ENCODE results near the gene PARP16.

PARP16 gene

DNA sequence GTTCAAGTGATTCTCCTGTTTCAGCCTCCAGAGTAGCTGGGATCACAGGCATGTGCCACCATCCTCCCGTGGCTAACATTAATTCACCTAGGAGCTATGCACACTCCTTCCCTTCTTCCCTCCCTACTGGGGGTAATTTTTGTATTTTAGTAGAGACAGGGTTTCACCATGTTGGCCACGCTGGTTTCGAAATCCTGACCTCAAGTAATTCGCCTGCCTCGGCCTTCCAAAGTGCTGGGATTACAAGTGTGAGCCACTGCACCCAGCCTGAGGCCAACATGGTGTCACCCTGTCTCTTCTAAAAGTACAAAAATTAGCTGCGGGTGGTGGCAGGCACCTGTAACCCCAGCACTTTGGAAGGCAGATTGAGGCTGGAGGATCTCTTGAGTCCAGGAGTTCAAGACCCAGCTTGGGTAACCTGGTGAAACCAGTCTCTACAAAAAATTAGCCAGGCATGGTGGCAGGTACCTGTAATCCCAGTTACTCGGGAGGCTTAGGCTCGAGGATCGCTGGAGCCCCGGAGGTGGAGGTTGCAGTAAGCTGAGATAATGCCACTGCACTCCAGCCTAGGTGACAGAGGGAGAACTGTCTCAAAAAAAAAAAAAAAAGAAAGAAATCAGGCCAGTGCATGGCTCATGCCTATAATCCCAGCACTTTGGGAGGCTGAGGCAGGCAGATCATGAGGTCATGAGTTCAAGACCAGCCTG lies 23.9 kb upstream of the PARP16 start:
- DNase-seq = no peak

DNA sequence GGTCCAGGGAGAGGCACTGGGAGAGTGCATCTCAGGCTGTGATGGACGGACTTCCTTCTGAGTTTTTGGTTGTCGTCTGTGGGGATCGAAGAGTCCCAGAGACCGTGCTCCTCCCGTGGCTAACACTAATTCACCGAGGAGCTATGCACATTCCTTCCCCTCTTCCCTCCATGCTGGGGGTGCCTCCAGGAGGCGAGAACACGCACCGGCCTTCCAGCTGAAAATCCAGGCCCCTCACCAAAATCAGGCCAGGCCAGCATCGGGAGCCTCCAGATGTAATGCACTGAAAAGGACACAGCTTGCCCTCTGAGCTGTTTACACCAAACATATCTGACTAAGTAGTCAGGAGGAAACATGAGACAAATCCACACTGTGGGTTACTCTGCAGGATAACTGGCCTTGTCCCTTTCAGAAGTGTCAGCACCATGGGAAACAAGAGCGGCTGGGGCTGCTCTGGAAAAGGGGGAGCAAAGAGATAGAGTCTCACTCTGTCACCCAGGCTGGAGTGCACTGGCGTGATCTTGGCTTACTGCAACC lies 23.3 kb upstream of the PARP16 start:
- no peak for DNase-seq

DNA sequence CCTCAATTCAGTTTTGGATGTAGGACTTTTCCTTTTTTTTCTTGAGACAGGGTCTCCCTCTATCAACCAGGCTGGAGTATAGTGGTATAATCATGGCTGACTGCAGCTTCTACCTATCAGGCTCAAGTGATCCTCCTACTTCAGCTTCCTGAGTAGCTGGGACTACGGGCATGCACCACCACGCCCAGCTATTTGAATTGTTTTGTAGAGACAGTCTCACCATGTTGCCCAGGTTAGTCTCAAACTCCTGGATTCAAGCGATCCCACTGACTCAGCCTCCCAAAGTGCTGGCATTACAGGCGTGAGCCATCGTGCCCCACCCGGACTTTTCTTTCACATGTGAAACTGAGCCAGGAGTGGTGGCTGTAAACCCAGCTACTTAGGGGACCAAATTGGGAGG lies 21.3 kb upstream of the PARP16 start:
- DNase-seq = no peak

DNA sequence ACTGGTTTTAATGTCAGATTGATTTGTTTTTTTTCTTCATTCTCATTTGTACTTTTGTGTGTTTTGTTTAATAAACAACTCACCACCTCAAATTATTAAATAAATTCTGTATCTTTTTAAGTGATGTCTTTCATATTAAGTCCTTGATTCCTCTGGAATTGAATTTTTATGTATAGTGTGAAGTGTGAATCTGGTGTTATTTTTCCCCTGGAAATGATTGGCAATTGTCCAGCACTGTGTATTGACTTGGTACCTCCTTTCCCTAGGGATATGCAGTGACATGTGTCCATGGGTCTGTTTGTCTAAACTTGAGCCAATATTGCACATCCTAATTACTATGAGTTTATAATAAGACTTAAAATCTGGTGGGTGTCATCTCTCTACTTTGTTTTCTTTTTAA lies 19.9 kb upstream of the PARP16 start:
- no peak for DNase-seq

DNA sequence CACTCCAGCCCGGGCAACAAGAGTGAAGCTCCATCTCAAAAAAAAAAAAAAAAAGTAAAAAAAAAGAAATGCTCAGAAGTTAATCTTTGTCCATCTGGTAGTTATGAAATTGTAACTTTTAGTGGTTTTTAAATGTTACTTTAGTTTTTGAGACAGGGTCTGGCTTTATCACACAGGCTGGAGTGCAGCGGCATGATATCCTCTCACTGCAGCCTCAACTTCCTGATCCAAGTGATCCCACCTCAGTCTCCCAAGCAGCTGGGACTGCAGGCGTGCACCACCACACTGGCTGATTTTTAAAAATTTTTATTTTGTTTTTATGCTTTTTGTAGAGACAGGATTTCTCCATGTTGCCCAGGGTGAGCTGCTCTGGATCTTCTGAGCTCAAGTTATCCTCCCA lies 19.1 kb upstream of the PARP16 start:
- DNase-seq = no peak

DNA sequence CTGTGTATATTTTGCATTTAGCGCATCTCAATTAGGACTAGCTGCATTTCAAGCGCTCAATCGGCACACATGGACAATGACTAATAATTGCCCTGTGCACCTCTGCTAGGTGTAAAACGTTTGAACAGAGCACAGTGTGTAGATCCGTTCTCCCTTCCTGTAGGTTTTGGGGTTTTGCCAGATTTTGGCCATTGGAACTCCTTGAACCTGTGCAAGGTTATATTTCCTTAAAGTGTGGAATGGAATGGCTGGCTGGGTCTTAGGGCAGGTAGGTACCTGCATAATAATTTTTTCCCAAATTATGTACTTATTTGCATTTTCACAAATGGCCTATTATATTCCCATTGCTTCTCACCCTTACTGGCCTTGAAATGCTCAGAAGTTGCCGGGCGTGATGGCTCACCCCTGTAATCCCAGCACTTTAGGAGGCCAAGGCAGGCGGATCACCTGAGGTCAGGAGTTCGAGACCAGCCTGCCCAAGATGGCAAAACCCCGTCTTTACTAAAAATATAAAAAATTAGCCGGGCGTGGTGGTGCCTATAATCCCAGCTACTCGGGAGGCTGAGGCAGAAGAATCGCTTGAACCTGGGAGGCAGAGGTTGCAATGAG lies 18.6 kb upstream of the PARP16 start:
- DNase-seq = peak; percentile 42

DNA sequence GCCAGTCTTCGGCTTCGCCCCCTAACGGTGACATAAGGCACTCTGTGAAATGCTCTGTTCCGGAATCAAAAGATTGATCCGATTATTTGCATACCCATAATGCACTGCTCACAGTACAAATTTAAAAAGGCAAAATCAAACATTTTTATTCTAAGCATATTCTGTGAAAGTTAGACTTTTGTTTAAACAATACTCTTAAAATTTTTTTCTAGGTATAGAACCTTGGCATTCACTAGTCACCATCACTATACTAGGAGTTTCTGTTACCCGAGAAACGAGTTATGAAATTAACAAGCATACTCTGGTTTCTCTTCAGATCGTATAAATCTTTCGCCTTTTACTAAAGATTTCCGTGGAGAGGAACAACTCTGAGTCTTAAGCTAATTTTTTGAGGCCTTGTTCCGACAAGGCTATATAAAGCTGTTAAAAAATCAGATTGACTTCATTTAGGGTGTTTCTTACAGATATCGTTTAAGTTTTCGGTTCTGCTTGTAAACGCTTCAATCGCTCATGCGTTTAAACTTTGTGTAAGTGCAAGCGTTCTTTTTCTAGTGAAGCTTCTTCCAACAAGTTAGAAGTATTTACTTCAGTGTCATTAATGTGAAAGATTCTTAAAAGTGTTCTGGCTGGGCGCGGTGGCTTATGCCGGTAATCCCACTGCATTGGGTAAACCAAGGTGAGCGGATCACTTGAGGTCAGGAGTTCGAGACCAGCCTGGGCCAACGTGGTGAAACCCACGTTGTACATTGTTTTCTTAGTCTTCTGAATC lies 17.9 kb upstream of the PARP16 start, which contains the start of gene RNU5B-1:
Gene RNU5B-1 (plus strand): TSS at position 297 of the 769 bp plus-strand sequence.
- DNase-seq = peak; percentile 84

DNA sequence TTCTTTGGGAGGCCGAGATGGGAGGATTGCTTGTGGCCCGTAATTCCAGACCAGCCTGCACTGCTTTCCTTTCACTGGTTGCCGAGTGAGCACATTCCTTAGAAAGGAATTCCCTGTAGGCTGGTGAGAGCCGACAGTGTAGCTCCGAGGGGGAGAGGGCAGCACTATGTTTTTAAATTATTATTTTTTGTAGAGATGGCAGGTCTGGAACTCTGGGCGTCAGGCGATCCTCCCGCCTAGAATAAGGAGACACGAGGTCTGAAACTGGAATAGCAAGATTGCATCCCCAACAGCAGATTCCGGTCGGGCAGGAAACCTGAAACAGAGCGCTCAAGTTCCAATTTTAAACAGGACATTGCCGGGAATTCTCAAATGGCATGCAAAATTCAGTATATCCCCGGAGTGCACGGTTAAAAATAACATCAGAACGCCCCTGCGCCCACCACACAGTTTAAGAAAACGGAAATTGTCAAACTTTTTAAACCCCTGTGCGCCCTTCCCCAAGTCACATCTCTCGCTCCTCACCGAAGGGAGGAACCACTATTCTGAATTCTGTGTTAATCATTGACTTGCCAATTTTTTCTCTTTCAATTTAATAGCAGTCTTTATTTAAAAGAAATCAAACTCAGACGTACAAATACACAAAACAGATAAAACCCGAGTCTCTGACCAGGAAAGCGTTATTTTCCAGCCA lies 17.2 kb upstream of the PARP16 start:
- peak; percentile 16 for DNase-seq

DNA sequence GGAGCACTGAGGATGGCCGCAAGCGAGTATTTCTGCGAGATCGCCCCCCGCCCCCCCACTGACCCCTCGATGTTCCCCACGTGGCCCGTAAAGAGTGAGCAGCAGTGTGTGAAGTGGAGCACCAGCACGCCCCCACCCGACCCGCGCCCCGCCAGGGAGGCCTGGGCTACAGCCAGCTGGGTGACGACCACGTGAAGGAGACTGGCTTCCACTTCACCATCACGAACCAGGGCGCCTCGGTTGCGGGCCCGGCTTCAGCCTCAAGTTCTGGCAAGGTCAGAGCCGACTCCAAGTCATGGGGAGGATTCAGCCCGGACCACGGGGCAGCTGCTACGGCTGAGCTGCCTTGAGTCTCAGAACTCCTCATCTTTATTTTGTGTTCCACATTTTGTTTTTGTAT lies 15.4 kb upstream of the PARP16 start:
- DNase-seq = no peak

DNA sequence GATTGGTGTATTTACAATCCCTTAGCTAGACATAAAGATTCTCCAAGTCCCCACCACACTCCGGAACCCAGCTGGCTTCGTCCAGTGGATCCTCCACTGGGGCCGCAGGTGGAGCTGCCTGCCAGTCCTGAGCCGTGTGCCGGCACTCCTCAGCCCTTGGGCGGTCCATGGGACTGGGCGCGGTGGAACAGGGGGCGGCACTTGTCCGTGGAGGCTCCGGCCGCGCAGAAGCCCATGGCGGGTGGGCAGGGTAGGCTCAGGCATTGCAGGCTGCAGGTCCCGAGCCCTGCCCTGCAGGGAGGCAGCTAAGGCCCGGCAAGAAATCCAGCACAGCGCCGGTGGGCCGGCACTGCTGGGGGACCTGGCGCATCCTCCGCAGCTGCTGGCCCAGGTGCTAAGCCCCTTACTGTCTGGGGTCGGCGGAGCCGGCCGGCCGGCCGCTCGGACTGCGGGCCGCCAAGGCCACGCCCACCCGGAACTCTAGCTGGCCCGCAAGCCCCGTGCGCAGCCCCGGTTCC lies 14.3 kb upstream of the PARP16 start:
- DNase-seq = no peak

DNA sequence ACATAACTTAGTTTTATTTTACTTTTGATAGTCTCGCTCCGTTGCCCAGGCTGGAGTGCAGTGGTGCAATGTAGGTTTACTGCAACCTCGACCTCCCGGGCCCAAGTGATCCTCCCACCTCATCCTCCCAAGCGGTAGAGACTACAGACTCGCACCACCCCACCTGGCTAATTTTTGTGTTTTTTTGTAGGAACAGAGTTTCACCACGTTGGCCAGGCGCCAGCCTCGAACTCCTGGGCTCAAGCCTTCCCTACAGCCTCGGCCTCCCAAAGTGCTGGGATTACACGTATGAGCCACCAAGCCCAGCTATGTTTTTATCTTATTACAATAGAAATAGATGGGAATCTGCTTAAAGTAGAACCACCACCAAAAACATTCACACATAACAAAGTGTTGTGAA lies 12.0 kb upstream of the PARP16 start:
- DNase-seq = no peak

DNA sequence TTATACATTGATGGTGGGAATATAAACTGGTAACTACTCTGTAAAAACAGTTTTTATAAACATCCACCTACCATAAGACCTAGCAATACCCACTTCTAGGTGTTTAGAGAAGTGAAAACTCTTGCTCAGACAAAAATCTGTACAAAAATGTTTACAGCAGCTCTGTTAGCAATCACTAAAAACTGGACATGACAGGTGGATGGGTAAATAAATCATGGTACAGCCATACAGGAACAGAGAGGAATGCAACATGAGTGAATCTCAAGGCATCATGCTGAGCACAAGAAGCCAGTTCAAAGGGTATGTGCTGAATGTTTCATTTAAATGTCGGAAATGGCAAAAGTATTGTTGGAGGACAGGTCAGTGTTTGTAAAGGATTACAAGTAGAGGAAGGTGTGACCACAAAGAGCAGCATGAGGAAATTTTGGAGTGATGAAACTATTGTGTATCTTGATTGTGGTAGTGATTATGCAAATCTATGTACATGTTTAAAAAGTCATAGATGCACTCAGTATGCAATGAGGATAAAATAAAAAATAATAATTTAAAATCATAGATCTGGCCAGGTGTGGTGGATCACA lies 6.3 kb upstream of the PARP16 start:
- no peak for DNase-seq

DNA sequence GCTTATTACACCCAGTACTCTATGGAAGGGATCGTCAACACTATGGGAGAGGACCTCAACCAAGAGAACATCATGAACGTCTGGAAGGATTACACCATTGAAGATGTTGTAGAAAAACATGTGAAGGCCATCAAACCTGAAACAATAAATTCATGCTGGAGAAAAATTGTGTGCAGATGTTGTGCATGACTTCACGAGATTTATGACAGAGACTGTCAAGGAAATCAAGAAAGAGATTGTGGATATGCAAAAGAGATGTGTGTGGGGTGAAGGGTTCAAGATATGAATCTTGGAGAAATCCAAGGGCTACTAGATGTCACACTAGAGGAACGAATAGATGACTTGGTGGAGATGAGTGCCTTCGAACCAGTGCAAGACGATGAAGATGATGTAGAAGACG lies 3.5 kb upstream of the PARP16 start:
- no peak for DNase-seq

DNA sequence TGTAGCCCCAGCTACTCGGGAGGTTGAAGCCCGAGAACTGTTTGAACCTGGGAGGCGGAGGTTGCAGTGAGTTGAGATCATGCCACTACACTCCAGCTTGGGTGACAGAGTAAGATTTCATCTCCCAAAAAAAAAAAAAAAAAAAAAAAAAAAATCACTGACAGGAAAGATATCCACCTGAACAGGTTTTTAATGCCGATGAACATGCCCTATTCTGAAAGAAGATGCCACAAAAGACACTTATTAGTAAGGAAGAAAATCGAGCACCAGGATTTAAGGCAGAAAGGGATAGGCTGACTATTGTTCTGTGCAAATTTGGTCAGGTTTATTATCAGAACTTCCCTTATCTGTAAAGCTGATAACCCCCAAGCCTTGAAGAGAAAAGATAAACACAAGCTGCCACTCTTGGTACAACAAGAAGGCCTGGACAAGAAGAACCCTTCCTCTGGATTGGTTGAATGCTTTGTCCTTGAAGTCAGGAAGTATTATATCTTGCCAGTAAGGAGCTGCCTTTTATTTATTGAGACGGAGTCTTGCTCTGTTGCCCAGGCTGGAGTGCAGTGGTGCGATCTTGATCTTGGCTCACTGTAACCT lies 2.7 kb upstream of the PARP16 start:
- no peak for DNase-seq

DNA sequence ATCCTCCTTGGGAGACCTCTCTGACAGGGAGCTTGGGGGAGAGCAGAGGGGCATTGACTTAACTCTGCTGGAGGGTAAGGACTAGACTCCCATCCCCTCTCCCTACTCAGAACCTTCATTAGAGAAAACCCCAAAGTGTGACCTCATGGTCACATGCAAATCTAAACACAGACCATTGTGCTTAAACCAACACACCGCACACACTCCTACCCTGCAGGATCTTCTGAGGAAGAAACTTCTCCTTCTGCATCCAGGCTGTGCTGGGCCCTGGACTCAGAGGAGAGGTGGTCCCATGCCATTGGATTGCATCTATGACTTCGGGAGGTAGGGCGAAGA lies 805 bp upstream of the PARP16 start:
- no peak for DNase-seq

DNA sequence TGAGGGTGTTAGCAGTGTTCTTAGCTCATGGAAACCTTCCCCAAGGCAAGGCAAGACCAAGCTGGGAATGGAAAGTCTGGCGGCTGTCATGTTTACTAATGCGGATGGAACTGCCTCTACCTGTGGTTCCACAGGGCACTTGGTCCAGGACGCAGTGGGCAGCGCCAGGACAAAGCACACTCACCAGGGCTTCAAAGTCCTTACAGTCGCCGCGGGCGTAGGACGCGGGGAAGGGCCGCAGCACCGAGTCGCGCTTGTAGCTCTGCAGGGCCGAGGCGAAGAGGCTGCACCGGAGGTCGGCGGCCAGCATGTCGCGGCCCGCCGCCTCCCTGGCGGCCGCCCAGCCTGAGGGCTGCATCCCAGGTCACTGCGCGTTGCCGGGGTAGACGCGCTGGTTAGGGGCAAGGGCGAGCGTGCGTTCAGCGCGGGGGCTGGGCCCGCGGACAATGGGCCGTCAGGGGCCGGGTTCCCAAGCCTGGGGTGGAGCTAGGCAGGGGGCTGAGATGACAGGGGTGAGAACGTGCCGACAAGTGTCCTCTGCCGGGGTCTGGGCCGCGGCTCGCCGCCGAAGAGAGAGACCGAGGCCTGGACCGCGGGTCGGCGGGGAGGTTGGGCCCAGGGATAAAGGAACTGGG lies 497 bp downstream of the PARP16 start:
- DNase-seq = no peak

DNA sequence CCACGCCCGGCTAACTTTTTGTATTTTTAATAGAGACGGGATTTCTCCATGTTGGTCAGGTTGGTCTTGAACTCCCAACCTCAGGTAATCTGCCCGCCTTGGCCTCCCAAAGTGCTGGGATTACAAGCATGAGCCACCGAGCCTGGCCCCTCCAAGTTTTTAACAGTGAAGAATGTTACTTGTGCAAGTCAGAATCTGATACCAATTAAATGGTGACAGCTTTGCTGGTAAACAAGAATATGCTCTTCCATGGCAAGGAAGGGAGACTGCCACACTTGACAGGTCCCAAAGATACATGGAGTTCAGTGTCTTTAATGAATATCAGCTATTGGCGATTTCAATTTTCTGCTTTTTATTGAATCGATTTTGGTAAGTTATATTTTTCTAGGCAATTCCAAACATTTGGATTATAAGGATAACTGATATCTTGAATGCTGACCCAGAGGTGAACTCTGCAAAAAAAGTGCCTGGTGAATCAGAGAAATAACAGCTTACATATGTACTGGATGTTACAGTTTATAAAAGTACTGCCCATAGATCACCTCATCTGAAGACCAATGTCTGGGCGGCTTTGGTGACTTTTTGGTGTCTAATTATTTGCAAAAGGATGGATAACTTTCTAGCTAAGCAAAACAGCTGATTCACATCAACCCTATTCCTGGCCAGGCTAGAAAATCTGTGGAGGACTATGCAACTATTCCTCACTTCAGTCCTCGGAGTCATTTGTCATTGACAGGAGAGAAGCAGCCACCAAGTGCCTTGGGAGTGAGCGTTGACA lies 1.2 kb downstream of the PARP16 start:
- DNase-seq = no peak

DNA sequence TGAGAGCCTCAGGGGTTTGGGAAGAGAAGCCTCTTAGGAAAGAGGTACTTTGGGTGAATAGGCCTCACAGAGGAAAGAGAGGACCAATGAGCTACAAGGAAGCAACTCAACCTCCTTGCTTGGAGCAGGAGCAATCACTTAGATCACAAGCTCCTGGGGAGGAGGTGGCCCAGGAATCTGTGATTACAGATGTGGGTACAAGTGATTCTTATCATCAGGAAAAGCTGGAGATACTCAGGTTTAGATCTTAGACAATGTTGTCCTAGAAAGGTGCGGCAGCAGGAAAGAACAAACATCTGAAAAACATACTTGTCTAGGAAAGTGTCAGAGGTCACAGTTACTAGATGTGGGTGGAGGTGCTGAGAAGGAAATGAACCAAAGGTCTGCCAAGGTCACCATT lies 8.2 kb downstream of the PARP16 start:
- DNase-seq = no peak

DNA sequence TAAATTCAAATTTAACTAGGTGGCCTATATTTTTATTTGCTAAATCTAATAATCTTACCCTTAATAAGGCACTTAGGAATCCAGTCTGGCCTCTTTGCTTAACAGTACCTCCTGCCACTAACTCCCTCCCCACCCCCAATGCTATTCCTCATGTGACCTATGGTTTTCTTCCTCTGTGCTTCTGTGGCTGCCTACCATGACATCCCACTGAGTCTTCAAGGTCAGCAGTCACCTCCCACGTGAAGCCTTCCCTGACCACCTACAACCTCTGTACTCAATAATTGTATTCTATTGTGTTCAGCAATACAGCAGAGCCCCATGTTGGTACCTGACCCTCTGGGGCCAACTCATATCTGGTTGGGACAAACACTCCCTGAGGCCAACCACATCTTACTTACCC lies 9.7 kb downstream of the PARP16 start:
- no peak for DNase-seq

DNA sequence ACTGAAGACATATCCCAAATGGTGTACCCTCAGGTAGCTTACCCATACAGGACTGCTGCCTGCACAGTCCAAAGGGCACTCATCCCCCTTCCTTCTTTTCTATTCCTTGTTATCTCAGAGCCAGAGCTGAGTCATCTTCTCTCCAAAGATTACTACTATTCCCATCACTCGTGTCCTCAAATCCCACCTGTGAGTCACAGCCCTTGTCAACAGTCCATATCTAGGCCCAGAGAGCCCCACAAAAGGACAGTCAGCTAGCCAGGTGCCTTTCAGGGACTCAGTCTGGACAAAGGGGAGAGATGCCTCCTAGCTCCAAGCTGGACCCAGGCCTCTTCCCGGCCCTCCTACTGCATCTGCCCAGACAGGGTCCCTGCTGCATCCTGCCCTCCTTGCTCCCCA lies 11.0 kb downstream of the PARP16 start:
- no peak for DNase-seq

DNA sequence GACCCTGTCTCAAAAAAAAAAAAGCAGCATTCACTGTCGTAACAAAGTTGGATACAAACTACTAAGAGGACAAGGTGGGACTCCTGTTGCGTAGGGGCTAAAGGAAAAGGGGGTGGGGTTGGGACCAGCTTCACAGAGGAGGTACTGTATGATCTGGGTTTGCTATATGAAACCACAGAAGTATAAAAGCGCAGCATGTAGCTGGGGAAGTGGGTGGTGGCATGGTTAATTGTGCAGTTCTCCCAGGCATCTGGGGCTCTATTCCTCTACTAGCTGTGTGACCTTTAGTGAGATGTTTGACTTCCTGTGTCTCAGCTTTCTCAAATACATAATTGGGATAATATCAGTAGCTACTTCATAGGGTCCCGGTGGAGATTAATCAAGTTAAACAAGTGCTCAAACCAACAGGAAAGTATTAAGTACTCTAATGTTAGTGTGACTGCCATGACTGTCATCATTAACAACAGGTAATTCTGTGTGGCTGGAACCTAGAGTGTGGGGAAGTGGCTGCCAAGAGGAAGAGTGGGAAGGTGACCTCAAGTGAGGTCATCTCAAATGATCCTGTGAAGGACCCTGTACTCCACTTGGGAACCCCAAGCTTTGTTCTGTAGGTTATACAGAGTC lies 11.5 kb downstream of the PARP16 start:
- no peak for DNase-seq
